DND-41 (cell line): ENCODE measurements around the gene MGA.

ENCODE experiments used
- CTCF ChIP-seq: IDR thresholded peaks from 2 replicates; pipeline ENCODE4 v1.5.1; 2012; ENCODE audit warnings: borderline replicate concordance, low read length, moderate library complexity, mild to moderate bottlenecking; ENCODE audit not compliant: poor library complexity, severe bottlenecking; ENCODE audit errors: extremely low read depth
- EZH2 ChIP-seq: IDR thresholded peaks from 3 replicates; pipeline ENCODE4 v1.6.1; 2012; ENCODE audit warnings: borderline replicate concordance, low read depth, mild to moderate bottlenecking, moderate library complexity, low read length, inconsistent platforms; ENCODE audit not compliant: severe bottlenecking

- TF ChIP-seq EZH2 (no peak), CTCF (no peak)
Observed at GRCh38 chr15:41756198-41756597, 96.0 kb downstream of the MGA start.
